Measurements from ENCODE around the gene NKX6-2. TPM values are rescaled to one million over a fixed set of nuclear protein-coding genes. Genes with fewer than 3 reads are reported as not detected.

Gene NKX6-2
- total and polyA plus RNA-seq, 2 experiments from 2014 or later, result 0.24 to 9.3 TPM

GRCh38 chr10:132753596-132753995, 32.4 kb downstream of the NKX6-2 start (continued):
- TF ChIP-seq ZNF462 (CRISPR knock-in tag; IDR thresholded peaks at IDR 0.05) (no peak), ZNF331 (CRISPR knock-in tag; IDR thresholded peaks at IDR 0.05; ENCODE audit: low read depth) (no peak), CTCF (conservative IDR thresholded peaks at IDR 0.05; ENCODE audit: low read depth in 2 of 2) (no peak), NANOG (IDR thresholded peaks at IDR 0.05; ENCODE audit: borderline replicate concordance) (no peak)

DNA sequence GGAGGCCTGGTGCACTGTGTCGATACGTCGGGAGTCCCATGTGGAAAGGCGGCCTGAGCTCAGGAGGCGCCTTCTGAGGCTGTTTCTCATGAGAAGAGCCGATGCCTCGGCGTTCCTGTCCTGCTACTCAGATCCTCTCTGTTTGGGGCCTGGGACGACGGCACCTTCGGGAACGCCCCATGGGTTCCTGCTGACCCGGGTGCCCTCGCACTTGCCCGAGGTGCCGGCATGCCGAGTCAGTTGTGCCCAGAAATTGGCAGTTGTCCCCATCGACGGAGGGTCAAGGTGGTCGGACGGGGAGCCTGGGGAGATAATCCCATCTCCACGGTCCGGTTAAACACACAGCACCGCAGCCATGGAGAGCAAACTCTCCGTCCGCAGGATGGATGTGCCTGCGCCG, 33.0 kb downstream of the NKX6-2 start:
- Histone ChIP-seq H3K4me1 (ENCODE audit: insufficient read depth) (no peaks in the 10 kb centered on the region), H3K27ac (ENCODE audit: low read depth) (no peak overlapping the region), H2AFZ (no peak overlapping the region), H3K27me3 (ENCODE audit: insufficient read depth) (no peaks in the 10 kb centered on the region), H3K36me3 (ENCODE audit: insufficient read depth) (no peaks in the 10 kb centered on the region), H3K4me2 (no peak overlapping the region), H3K79me2 (replicated peaks; ENCODE audit: insufficient read depth) (no peaks in the 10 kb centered on the region), H3K4me3 (no peak overlapping the region), H3K9me2 (ENCODE audit: insufficient read depth) (no peaks in the 10 kb centered on the region), H4K20me1 (replicated peaks; ENCODE audit: insufficient read depth) (no peaks in the 10 kb centered on the region), H3F3A (replicated peaks; ENCODE audit: low read depth) (no peaks in the 10 kb centered on the region)
- no peak for ATAC-seq
- Mint-ChIP-seq H3K36me3 (ENCODE audit: low read depth) (peaks cover 11% of the 10 kb centered on the region), H3K27ac (no peak overlapping the region), H3K4me1 (0 out of 3 replicates have a peak, but pooled peaks cover 4% of the 10 kb centered on the region), H3K27me3 (ENCODE audit: insufficient read depth, low read depth, poor library complexity) (peaks cover 2% of the 10 kb centered on the region), H3K4me3 (no peak overlapping the region), H3K9me3 (peaks cover 9% of the 10 kb centered on the region)
- no peak for DNase-seq (ENCODE audit: low spot score)
- no peak for TF ChIP-seq REST (IDR thresholded peaks at IDR 0.05; ENCODE audit: unreplicated experiment)
- no peak for TF ChIP-seq CREB1 (CRISPR knock-in tag; IDR thresholded peaks at IDR 0.05; ENCODE audit: low read depth)
- TF ChIP-seq ZNF114 (CRISPR knock-in tag; IDR thresholded peaks at IDR 0.05), result no peak
